Measurements from ENCODE around the gene CDIP1.

CDIP1 gene

DNA sequence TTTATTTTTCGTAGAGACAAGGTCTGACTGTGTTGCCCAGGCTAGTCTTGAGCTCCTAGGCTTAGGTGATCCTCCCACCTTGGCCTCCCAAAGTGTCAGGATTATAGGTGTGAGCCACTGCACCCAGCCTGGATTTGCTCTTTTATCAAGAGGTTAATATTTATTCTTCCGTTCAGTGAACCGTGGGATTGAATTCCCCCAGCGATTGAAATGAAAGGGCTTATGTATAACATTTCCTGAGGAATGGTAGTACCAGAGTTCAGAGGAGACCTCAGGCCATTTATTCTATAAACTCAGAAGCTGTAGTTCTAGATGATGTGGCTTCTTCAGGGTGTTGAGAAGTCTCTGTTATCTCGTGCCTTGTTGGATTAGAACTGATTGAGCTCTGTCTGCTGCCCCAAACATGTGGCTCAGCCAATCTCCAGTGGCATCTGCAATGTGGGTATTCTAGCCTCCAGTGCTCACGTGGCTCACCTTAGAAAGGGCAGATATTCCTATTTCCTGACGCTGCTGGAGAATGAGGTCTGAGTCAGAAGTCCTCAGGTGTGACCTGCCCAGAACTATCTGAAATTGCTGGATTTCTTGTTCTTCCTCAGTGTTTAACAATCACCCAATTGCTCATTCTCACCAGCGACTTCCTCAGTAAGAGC is 39.9 kb downstream of the CDIP1 start:
- FAIRE-seq = no peak
- TF ChIP-seq POLR2AphosphoS5 (IDR thresholded peaks at IDR 0.05; ENCODE audit: low read depth, low read length) (no peak), POU2F2 (IDR thresholded peaks at IDR 0.05; ENCODE audit: low read depth, low read length) (no peak), TAF1 (IDR thresholded peaks at IDR 0.05; ENCODE audit: low read depth, low read length) (no peak), PAX5 (IDR thresholded peaks at IDR 0.05; ENCODE audit: insufficient read depth, low read length, severe bottlenecking) (no peak), POLR2A (IDR thresholded peaks at IDR 0.05; ENCODE audit: low read depth, low read length) (no peak), SPI1 (IDR thresholded peaks at IDR 0.05; ENCODE audit: low read depth, low read length) (no peak)
- DNase-seq (ENCODE audit: insufficient read length, low spot score) = no peak

DNA sequence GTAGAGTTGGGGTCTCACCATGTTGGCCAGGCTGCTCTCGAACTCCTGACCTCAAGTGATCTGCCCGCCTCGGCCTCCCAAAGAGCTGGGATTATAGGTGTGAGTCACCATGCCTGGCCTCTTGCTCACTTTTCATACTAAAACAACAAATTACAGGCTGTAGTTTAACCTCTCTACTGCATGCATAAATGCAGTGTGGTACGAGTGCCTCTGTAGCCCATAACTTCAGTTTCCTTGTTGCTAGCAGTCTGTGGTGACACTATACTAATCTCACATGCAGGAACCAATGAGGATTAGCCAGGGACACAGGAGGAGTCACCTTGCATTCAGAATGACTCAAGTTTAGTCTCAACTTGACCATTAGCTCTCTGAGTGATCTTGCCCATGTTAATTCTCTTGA is 42.3 kb downstream of the CDIP1 start:
- FAIRE-seq (no peak), DNase-seq (ENCODE audit: insufficient read length, low spot score) (no peak)

DNA sequence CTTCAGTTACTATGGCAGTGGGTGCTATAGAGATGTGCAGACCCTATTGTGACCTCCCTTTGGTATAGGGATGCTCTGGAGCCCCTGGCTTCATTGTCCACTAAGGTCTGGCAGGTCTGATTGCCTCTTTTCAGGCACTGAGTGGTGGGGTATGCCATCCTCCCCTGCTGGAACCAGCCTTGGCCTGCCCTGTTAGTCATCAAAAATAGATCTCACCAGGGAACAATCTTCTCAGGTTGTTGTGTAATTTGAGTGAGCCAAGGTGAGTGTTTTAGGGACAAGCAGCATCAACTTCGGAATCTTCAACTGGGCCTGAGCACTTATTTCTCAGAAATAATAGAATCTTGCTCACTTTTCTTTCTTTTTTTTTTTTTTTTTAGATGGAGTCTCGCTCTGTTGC is 42.8 kb downstream of the CDIP1 start:
- no peak for TF ChIP-seq POLR2AphosphoS5 (IDR thresholded peaks at IDR 0.05; ENCODE audit: low read depth, low read length)
- TF ChIP-seq SPI1 (IDR thresholded peaks at IDR 0.05; ENCODE audit: low read depth, low read length) = no peak
- no peak for TF ChIP-seq POU2F2 (IDR thresholded peaks at IDR 0.05; ENCODE audit: low read depth, low read length)
- no peak for TF ChIP-seq TAF1 (IDR thresholded peaks at IDR 0.05; ENCODE audit: low read depth, low read length)
- TF ChIP-seq PAX5 (IDR thresholded peaks at IDR 0.05; ENCODE audit: insufficient read depth, low read length, severe bottlenecking) = no peak
- TF ChIP-seq POLR2A (IDR thresholded peaks at IDR 0.05; ENCODE audit: low read depth, low read length) = no peak
- DNase-seq (ENCODE audit: insufficient read length, low spot score) (no peak), FAIRE-seq (no peak)

More for the DNA sequence above, 42.3 kb downstream of the CDIP1 start:
- TF ChIP-seq SPI1 (IDR thresholded peaks at IDR 0.05; ENCODE audit: low read depth, low read length) = no peak
- TF ChIP-seq POU2F2 (IDR thresholded peaks at IDR 0.05; ENCODE audit: low read depth, low read length) = no peak
- no peak for TF ChIP-seq PAX5 (IDR thresholded peaks at IDR 0.05; ENCODE audit: insufficient read depth, low read length, severe bottlenecking)
- no peak for TF ChIP-seq POLR2A (IDR thresholded peaks at IDR 0.05; ENCODE audit: low read depth, low read length)
- TF ChIP-seq POLR2AphosphoS5 (IDR thresholded peaks at IDR 0.05; ENCODE audit: low read depth, low read length) = no peak
- TF ChIP-seq TAF1 (IDR thresholded peaks at IDR 0.05; ENCODE audit: low read depth, low read length) = no peak

DNA sequence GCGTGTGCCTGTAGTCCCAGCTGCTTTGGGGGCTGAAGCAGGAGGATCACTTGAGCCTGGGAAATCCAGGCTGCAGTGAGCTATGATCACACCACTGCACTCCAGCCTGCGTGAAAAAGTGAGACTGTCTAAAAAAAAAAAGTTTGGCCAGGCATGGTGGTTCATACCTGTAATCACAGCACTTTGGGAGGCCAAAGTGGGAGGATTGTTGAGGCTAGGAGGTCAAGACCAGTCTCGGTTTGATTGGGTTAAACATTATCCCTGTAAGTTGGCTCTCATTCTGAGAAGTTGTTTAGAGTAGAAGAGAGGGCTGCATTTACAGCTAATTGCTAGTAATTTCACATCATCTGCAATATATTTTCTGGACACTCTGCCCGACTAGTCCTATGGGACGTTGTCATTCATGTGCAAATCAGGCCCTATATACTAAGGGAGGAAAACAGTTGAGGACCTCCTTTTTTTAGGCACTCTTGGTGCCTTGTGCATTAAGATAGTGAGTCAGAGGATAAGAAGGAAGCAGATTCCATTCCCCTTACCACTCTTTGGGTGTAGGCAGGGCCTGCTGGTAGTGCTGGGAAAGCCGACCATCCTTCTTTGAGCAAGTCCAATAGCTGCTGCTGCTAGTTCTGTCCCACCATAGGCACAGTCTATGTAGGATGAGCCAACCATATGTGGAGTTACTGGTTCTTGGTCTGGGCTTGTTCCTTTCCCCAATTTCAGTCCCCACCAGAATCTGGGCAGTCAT is 43.7 kb downstream of the CDIP1 start:
- DNase-seq (ENCODE audit: insufficient read length, low spot score) = no peak
- FAIRE-seq = no peak
- no peak for TF ChIP-seq PAX5 (IDR thresholded peaks at IDR 0.05; ENCODE audit: insufficient read depth, low read length, severe bottlenecking)
- TF ChIP-seq SPI1 (IDR thresholded peaks at IDR 0.05; ENCODE audit: low read depth, low read length) = no peak
- no peak for TF ChIP-seq POU2F2 (IDR thresholded peaks at IDR 0.05; ENCODE audit: low read depth, low read length)
- no peak for TF ChIP-seq POLR2A (IDR thresholded peaks at IDR 0.05; ENCODE audit: low read depth, low read length)
- no peak for TF ChIP-seq TAF1 (IDR thresholded peaks at IDR 0.05; ENCODE audit: low read depth, low read length)
- TF ChIP-seq POLR2AphosphoS5 (IDR thresholded peaks at IDR 0.05; ENCODE audit: low read depth, low read length) = no peak

DNA sequence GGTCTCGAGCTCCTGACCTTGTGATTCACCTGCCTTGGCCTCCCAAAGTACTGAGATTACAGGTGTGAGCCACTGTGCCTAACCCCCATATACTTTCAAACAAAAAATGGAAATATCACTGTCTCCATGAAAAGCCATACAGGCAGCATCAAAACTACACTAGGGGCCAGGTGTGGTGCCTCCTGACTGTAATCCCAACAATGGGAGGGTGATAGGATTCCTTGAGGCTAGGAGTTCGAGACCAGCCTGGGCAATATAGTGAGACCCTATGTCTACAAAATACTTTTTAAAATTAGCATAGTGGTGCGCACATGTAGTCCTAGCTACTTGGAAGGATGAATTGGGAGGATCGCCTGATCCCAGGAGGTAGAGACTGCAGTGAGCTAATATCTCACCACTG is 46.7 kb downstream of the CDIP1 start:
- TF ChIP-seq TAF1 (IDR thresholded peaks at IDR 0.05; ENCODE audit: low read depth, low read length) (no peak), PAX5 (IDR thresholded peaks at IDR 0.05; ENCODE audit: insufficient read depth, low read length, severe bottlenecking) (no peak), POLR2A (IDR thresholded peaks at IDR 0.05; ENCODE audit: low read depth, low read length) (no peak), POLR2AphosphoS5 (IDR thresholded peaks at IDR 0.05; ENCODE audit: low read depth, low read length) (no peak), POU2F2 (IDR thresholded peaks at IDR 0.05; ENCODE audit: low read depth, low read length) (no peak), SPI1 (IDR thresholded peaks at IDR 0.05; ENCODE audit: low read depth, low read length) (no peak)
- FAIRE-seq (no peak), DNase-seq (ENCODE audit: insufficient read length, low spot score) (no peak)

DNA sequence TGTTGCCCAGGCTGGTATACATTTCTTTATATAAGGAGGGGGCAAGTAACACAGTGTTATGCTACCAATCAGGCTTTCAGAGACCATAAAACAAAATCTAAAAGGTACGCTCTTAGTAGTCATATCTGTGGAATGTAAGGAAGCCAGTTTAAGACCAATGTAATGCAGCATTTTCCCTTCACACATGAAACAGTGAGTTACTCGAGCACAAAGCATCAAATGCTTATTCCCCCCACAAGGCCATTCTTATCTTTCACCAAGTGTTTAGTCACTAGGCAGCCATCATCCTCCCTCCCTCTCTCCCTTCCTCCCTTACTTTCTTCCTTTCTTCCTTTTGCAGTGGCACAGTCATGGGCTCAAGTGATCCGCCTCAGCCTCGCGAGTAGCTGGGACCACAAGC is 49.5 kb downstream of the CDIP1 start:
- DNase-seq (ENCODE audit: insufficient read length, low spot score) (no peak), FAIRE-seq (no peak)
- TF ChIP-seq PAX5 (IDR thresholded peaks at IDR 0.05; ENCODE audit: insufficient read depth, low read length, severe bottlenecking) = no peak

DNA sequence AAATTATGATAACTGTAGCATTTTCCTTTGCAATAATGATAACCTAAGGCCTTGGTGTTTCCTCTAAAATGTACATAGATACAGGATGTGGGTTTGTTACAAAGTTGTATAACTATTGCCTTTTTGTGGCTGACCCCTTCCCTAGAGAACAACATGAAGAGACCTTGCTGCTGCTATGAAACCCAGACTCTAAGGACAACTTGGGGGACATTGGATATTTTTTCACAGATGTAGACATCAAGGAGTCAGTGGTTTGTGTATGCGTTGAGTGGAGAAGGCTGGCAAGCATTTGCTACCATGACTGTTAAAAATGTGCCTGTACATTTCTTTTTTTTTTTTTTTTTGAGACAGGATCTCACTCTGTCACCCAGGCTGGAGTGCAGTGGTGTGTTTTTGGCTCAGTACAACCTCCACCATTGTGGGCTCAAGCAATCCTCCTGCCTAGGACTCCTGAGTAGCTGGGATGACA is 50.0 kb downstream of the CDIP1 start:
- FAIRE-seq = no peak
- no peak for TF ChIP-seq PAX5 (IDR thresholded peaks at IDR 0.05; ENCODE audit: insufficient read depth, low read length, severe bottlenecking)
- no peak for TF ChIP-seq POU2F2 (IDR thresholded peaks at IDR 0.05; ENCODE audit: low read depth, low read length)
- no peak for TF ChIP-seq TAF1 (IDR thresholded peaks at IDR 0.05; ENCODE audit: low read depth, low read length)
- no peak for TF ChIP-seq POLR2A (IDR thresholded peaks at IDR 0.05; ENCODE audit: low read depth, low read length)
- no peak for TF ChIP-seq SPI1 (IDR thresholded peaks at IDR 0.05; ENCODE audit: low read depth, low read length)
- TF ChIP-seq POLR2AphosphoS5 (IDR thresholded peaks at IDR 0.05; ENCODE audit: low read depth, low read length) = no peak
- no peak for DNase-seq (ENCODE audit: insufficient read length, low spot score)

DNA sequence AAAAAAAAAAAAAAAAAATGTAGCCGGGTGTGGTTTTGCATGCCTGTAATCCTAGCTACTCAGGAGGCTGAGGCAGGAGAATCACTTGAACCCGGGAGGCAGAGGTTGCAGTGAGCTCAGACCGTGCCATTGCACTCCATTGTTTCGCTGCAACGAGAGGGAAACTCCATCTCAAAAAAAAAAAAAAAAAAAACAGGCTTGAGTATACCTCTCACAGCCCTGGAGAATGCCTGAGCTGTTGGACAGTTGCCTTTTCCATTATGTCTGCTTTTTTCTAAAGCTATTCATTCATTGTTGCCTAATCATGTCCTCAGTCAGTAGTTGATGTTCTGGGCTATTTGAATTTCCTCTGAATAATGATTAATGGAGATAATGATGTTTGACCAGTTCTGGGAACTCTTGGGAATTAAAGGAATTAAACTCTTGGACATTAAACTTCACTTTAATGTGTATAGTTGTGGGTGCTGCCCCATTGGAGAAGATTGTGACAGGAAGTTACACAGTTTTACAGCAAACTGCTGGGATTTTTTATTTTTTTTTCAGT is 50.5 kb downstream of the CDIP1 start:
- no peak for DNase-seq (ENCODE audit: insufficient read length, low spot score)
- TF ChIP-seq POU2F2 (IDR thresholded peaks at IDR 0.05; ENCODE audit: low read depth, low read length) = no peak
- TF ChIP-seq PAX5 (IDR thresholded peaks at IDR 0.05; ENCODE audit: insufficient read depth, low read length, severe bottlenecking) = no peak
- no peak for TF ChIP-seq SPI1 (IDR thresholded peaks at IDR 0.05; ENCODE audit: low read depth, low read length)
- TF ChIP-seq TAF1 (IDR thresholded peaks at IDR 0.05; ENCODE audit: low read depth, low read length) = no peak
- TF ChIP-seq POLR2AphosphoS5 (IDR thresholded peaks at IDR 0.05; ENCODE audit: low read depth, low read length) = no peak
- no peak for TF ChIP-seq POLR2A (IDR thresholded peaks at IDR 0.05; ENCODE audit: low read depth, low read length)
- no peak for FAIRE-seq

DNA sequence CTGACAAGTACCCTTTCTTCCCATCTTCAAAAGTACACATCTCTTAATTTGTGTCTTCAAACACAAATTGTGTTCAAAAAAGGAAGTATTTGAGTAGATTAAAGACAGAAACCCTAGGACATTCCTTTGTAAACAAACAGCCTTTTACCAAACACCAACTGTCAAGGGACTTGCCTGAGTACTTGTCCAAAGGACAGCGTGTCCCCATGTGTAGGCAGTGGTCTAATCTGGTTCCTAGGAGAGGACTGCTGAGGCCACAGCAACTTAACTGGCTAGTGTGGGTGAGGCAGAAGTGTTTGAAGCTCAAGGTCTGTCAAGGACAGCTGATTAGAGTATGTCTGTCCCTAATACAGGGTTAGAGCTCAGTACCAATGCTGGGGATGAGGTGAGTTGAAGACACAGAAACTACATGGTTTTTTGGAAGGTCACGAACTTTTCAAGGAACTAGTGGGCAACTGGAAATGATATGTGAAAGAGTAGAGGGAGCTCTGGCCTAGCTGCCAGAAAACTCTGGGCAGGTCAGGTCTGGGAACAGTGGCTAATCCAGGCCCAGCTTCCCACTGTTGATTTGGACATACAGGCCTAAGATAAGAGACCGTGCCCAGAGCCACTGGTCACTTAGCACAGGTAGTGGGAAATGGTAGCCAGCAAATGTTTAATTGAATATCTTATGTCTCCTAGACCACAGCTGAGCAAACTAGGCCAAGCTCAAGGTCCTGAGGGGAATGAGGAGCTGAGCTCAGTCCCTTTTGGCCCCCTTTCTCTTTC is 52.3 kb downstream of the CDIP1 start:
- DNase-seq (ENCODE audit: insufficient read length, low spot score) = no peak
- FAIRE-seq = no peak
- TF ChIP-seq POLR2AphosphoS5 (IDR thresholded peaks at IDR 0.05; ENCODE audit: low read depth, low read length) (no peak), POLR2A (IDR thresholded peaks at IDR 0.05; ENCODE audit: low read depth, low read length) (no peak), POU2F2 (IDR thresholded peaks at IDR 0.05; ENCODE audit: low read depth, low read length) (no peak), TAF1 (IDR thresholded peaks at IDR 0.05; ENCODE audit: low read depth, low read length) (no peak), PAX5 (IDR thresholded peaks at IDR 0.05; ENCODE audit: insufficient read depth, low read length, severe bottlenecking) (no peak), SPI1 (IDR thresholded peaks at IDR 0.05; ENCODE audit: low read depth, low read length) (no peak)

Measured in GM12891 (cell line).